ENCODE results near the gene PCDHA5. TPM values are rescaled to one million over a fixed set of nuclear protein-coding genes. Genes with fewer than 3 reads are reported as not detected.
"Not testable (repeated sequence)": the region's sequence is repeated elsewhere in the genome, so short reads cannot be mapped to it uniquely, and the experiment has no call there.

PCDHA5 gene
- total RNA-seq (2014; rRNA removed; shearing (Covaris generic)), result not detected in 2 replicates

- no peak for DNase-seq (ENCODE audit: low read depth)
Observed at GRCh38 chr5:140821375-140822280, at the start of gene PCDHA5. Gene PCDHA5 (plus strand): TSS chr5:140821613.

GRCh38 chr5:140780512-140780911 is 40.9 kb upstream of the PCDHA5 start:
- no peak for DNase-seq (ENCODE audit: low read depth)

- peak; percentile 25 for DNase-seq (ENCODE audit: low read depth)
Observed at GRCh38 chr5:140785905-140786686, 35.3 kb upstream of the PCDHA5 start, which contains the start of gene PCDHA1. Gene PCDHA1 (plus strand): TSS chr5:140786140.

- DNase-seq (ENCODE audit: low read depth), result not testable (repeated sequence)
Observed at GRCh38 chr5:140787422-140787821, 34.0 kb upstream of the PCDHA5 start.

GRCh38 chr5:140787849-140788504 is 33.4 kb upstream of the PCDHA5 start:
- DNase-seq (ENCODE audit: low read depth), result not testable (repeated sequence)

GRCh38 chr5:140791089-140791488 is 30.3 kb upstream of the PCDHA5 start:
- DNase-seq (ENCODE audit: low read depth), result no peak

GRCh38 chr5:140794595-140795258 is 26.7 kb upstream of the PCDHA5 start, which contains the start of gene PCDHA2:
Gene PCDHA2 (plus strand): TSS chr5:140794852.
- peak; percentile 20 for DNase-seq (ENCODE audit: low read depth)

- peak; percentile 8 for DNase-seq (ENCODE audit: low read depth)
Observed at GRCh38 chr5:140795259-140795641, 26.2 kb upstream of the PCDHA5 start.

- not testable (repeated sequence) for DNase-seq (ENCODE audit: low read depth)
Observed at GRCh38 chr5:140796072-140796717, 25.2 kb upstream of the PCDHA5 start.

- no peak for DNase-seq (ENCODE audit: low read depth)
Observed at GRCh38 chr5:140796718-140797095, 24.7 kb upstream of the PCDHA5 start.

- DNase-seq (ENCODE audit: low read depth), result no peak
Observed at GRCh38 chr5:140800816-140801493, 20.5 kb upstream of the PCDHA5 start, which contains the start of gene PCDHA3. Gene PCDHA3 (plus strand): TSS chr5:140801057.

GRCh38 chr5:140801494-140801841 is 19.9 kb upstream of the PCDHA5 start:
- DNase-seq (ENCODE audit: low read depth), result no peak

GRCh38 chr5:140802381-140802780 is 19.0 kb upstream of the PCDHA5 start:
- not testable (repeated sequence) for DNase-seq (ENCODE audit: low read depth)

GRCh38 chr5:140802781-140803271 is 18.6 kb upstream of the PCDHA5 start:
- DNase-seq (ENCODE audit: low read depth), result no peak

- no peak for DNase-seq (ENCODE audit: low read depth)
Observed at GRCh38 chr5:140806834-140807775, 14.3 kb upstream of the PCDHA5 start, which contains the start of gene PCDHA4. Gene PCDHA4 (plus strand): TSS chr5:140807068.

- DNase-seq (ENCODE audit: low read depth), result not testable (repeated sequence)
Observed at GRCh38 chr5:140808241-140808888, 13.0 kb upstream of the PCDHA5 start.

GRCh38 chr5:140808889-140809291 is 12.5 kb upstream of the PCDHA5 start:
- DNase-seq (ENCODE audit: low read depth), result no peak

- no peak for DNase-seq (ENCODE audit: low read depth)
Observed at GRCh38 chr5:140822281-140822629, 842 bp downstream of the PCDHA5 start.
